Left ventricle myocardium inferior (tissue), 1 donor: ENCODE measurements around the gene ATOSB. TPM values are rescaled to one million over a fixed set of nuclear protein-coding genes. Genes with fewer than 3 reads are reported as not detected.
A peak's percentile ranks its signal among the peaks of the same experiment; 100 is the strongest.

Experiments used
- DNase-seq: peaks from one replicate; pipeline ENCODE4 v3.0.0-alpha.2; 2020
- H3K27ac ChIP-seq: fragments of 200-600 bp; replicated peaks from 2 replicates; pipeline ENCODE4 v1.8.0; 2021
- H3K27me3 ChIP-seq: fragments of 200-600 bp; 2 replicates; pipeline ENCODE4 v1.8.0; 2021; ENCODE audit warnings: low read depth
- H3K36me3 ChIP-seq: fragments of 200-600 bp; 2 replicates; pipeline ENCODE4 v1.8.0; 2021
- H3K4me1 ChIP-seq: fragments of 200-600 bp; 2 replicates; pipeline ENCODE4 v1.8.0; 2021
- H3K4me3 ChIP-seq: fragments of 200-600 bp; 2 replicates; pipeline ENCODE4 v1.8.0; 2021; ENCODE audit warnings: mild to moderate bottlenecking, moderate library complexity
- H3K9me3 ChIP-seq: fragments of 200-600 bp; replicated peaks from 2 replicates; pipeline ENCODE4 v1.8.0; 2021
- CTCF ChIP-seq: fragments of 200-600 bp; IDR thresholded peaks from 2 replicates; pipeline ENCODE4 v1.8.0; 2021; ENCODE audit warnings: antibody characterized with exemption, mild to moderate bottlenecking, borderline replicate concordance
- intact Hi-C: fragments of 100-400 bp; cut with micrococcal nuclease; formaldehyde crosslinking; loops from one replicate; pipeline ENCODE4 v1.11.0; 2022
- long read RNA-seq: library from polyadenylated mRNA; unstranded; transcript quantifications from one replicate; pipeline ENCODE4 v2.0.0, GENCODE V29; 2021
- total RNA-seq: library from RNA; stranded (reverse); fragmentation: NEBNext Ultra II Directional; extraction: Animal tissue kit (Norgen Biotek cat#: 25700); gene quantifications from one replicate; pipeline ENCODE4 v1.2.1, GENCODE V29; 2021
- donor health status: DM: no; HTN: yes; CAD: no; lungs with severe emphysema.

Gene ATOSB
- total RNA-seq: 17.0 TPM
- long read RNA-seq, transcript FAM214B-206 (9 exons, 3,256 nt): major isoform, 12 of 49 reads
- long read RNA-seq, partial matches to known transcripts: 8 of 49 reads
- long read RNA-seq, other reads (novel, unspliced or antisense): 28 of 49 reads

- DNase-seq: peak; percentile 97
- intact Hi-C loops: loop anchor here (5.0 to 10.0 kb wide), 3 partner anchors 46 to 361 kb away; partner anchors contain the start of gene UNC13B
- Histone ChIP-seq H3K9me3 (no peaks in the 10 kb centered on the region), H3K4me1 (peaks cover 58% of the 10 kb centered on the region), H3K4me3 (peak within 1 kb of the TSS; percentile 74), H3K27me3 (no peaks in the 10 kb centered on the region), H3K27ac (peak within 1 kb of the TSS; percentile 95), H3K36me3 (no peaks in the 10 kb centered on the region)
- no peak for TF ChIP-seq CTCF
Measured at GRCh38 chr9:35115680-35116538, at the start of gene ATOSB. Gene ATOSB, minus strand, starts transcription at chr9:35115862. Its CDS starts 7,588 bp downstream, at chr9:35108274.

GRCh38 chr9:35164711-35165110, 49.0 kb upstream of the ATOSB start:
- peaks cover 48% of the 10 kb centered on the region for H3K4me1 ChIP-seq
- peak overlapping the region; percentile 98 for H3K27ac ChIP-seq
- no peak overlapping the region for H3K4me3 ChIP-seq
- H3K36me3 ChIP-seq: no peaks in the 10 kb centered on the region
- no peaks in the 10 kb centered on the region for H3K27me3 ChIP-seq
- H3K9me3 ChIP-seq: no peaks in the 10 kb centered on the region
- intact Hi-C loops: loop anchor here (5.0 kb wide), 1 partner anchor 47 kb away; the partner anchor contains the start of gene ATOSB
- DNase-seq: no peak
- TF ChIP-seq CTCF: no peak

- no peak for TF ChIP-seq CTCF
- Histone ChIP-seq H3K9me3 (no peaks in the 10 kb centered on the region), H3K27me3 (no peaks in the 10 kb centered on the region), H3K36me3 (no peaks in the 10 kb centered on the region), H3K4me1 (peaks cover 43% of the 10 kb centered on the region), H3K27ac (peak overlapping the region; percentile 98), H3K4me3 (peak overlapping the region; percentile 83)
- DNase-seq: no peak
- intact Hi-C loops: loop anchor here (5.0 kb wide), 1 partner anchor 46 kb away; the partner anchor contains the start of gene ATOSB
Measured at GRCh38 chr9:35163413-35163812, 47.8 kb upstream of the ATOSB start.

GRCh38 chr9:35162605-35163315, 47.1 kb upstream of the ATOSB start:
- H3K4me1 ChIP-seq: peaks cover 43% of the 10 kb centered on the region
- no peak for TF ChIP-seq CTCF
- peak overlapping the region; percentile 83 for H3K4me3 ChIP-seq
- no peak for DNase-seq
- no peaks in the 10 kb centered on the region for H3K9me3 ChIP-seq
- no peaks in the 10 kb centered on the region for H3K27me3 ChIP-seq
- peak overlapping the region; percentile 98 for H3K27ac ChIP-seq
- intact Hi-C loops: loop anchor here (5.0 kb wide), 1 partner anchor 45 kb away; the partner anchor contains the start of gene ATOSB
- no peaks in the 10 kb centered on the region for H3K36me3 ChIP-seq
